ENCODE results near the gene SELENBP1. TPM values are rescaled to one million over a fixed set of nuclear protein-coding genes. Genes with fewer than 3 reads are reported as not detected.

SELENBP1 gene
- total RNA-seq, 1 donor from 2014 or later: 2.3 TPM

- Histone ChIP-seq H3K4me3 (ENCODE audit: low read depth, low read length) (no peak overlapping the region), H3K27me3 (ENCODE audit: control insufficient read depth, insufficient read depth, low read length) (no peaks in the 10 kb centered on the region), H3K36me3 (ENCODE audit: control insufficient read depth, insufficient read depth, low read length) (no peaks in the 10 kb centered on the region)
- no peak for DNase-seq (ENCODE audit: low read depth)
- no peak for TF ChIP-seq CTCF (IDR thresholded peaks at IDR 0.05; ENCODE audit: insufficient read depth, low read length, poor library complexity, severe bottlenecking)
These were observed 13.5 kb upstream of the SELENBP1 start for GRCh38 chr1:151386002-151386401.

- Histone ChIP-seq H3K36me3 (ENCODE audit: control insufficient read depth, insufficient read depth, low read length) (no peaks in the 10 kb centered on the region), H3K27me3 (ENCODE audit: control insufficient read depth, insufficient read depth, low read length) (no peaks in the 10 kb centered on the region), H3K4me3 (ENCODE audit: low read depth, low read length) (no peak overlapping the region)
- no peak for DNase-seq (ENCODE audit: low read depth)
- no peak for TF ChIP-seq CTCF (IDR thresholded peaks at IDR 0.05; ENCODE audit: insufficient read depth, low read length, poor library complexity, severe bottlenecking)
These were observed 12.1 kb upstream of the SELENBP1 start for GRCh38 chr1:151384584-151384983.

GRCh38 chr1:151377150-151377884, 4.8 kb upstream of the SELENBP1 start:
- Histone ChIP-seq H3K27me3 (ENCODE audit: control insufficient read depth, insufficient read depth, low read length) (no peaks in the 10 kb centered on the region), H3K36me3 (ENCODE audit: control insufficient read depth, insufficient read depth, low read length) (no peaks in the 10 kb centered on the region), H3K4me3 (ENCODE audit: low read depth, low read length) (no peak overlapping the region)
- no peak for TF ChIP-seq CTCF (IDR thresholded peaks at IDR 0.05; ENCODE audit: insufficient read depth, low read length, poor library complexity, severe bottlenecking)
- no peak for DNase-seq (ENCODE audit: low read depth)

- Histone ChIP-seq H3K27me3 (ENCODE audit: control insufficient read depth, insufficient read depth, low read length) (no peaks in the 10 kb centered on the region), H3K36me3 (ENCODE audit: control insufficient read depth, insufficient read depth, low read length) (no peaks in the 10 kb centered on the region), H3K4me3 (ENCODE audit: low read depth, low read length) (no peak overlapping the region)
- TF ChIP-seq CTCF (IDR thresholded peaks at IDR 0.05; ENCODE audit: insufficient read depth, low read length, poor library complexity, severe bottlenecking): no peak
- DNase-seq (ENCODE audit: low read depth): no peak
These were observed 691 bp upstream of the SELENBP1 start for GRCh38 chr1:151373196-151373595.

- Histone ChIP-seq H3K27me3 (ENCODE audit: control insufficient read depth, insufficient read depth, low read length) (no peaks in the 10 kb centered on the region), H3K36me3 (ENCODE audit: control insufficient read depth, insufficient read depth, low read length) (no peaks in the 10 kb centered on the region), H3K4me3 (ENCODE audit: low read depth, low read length) (no peak overlapping the region)
- no peak for DNase-seq (ENCODE audit: low read depth)
- no peak for TF ChIP-seq CTCF (IDR thresholded peaks at IDR 0.05; ENCODE audit: insufficient read depth, low read length, poor library complexity, severe bottlenecking)
These were observed 991 bp downstream of the SELENBP1 start for GRCh38 chr1:151371370-151372057.

All from kidney epithelial cell (primary cell).